H1 (cell line): ENCODE measurements around the gene KIFC1.

ENCODE experiments used
- BCL11A ChIP-seq, 2 experiments: IDR thresholded peaks; one replicate each; pipeline ENCODE4 v1.6.1; 2011; ENCODE audit warnings: low read depth in 2 of 2, low read length in 2 of 2, mild to moderate bottlenecking in 2 of 2
- CEBPB ChIP-seq: IDR thresholded peaks from 2 replicates; pipeline ENCODE4 v1.6.1; 2012; ENCODE audit warnings: low read depth, low read length
- CTCF ChIP-seq, 3 experiments: IDR thresholded peaks; 1 replicate in 2 of 3; 2 replicates in 1 of 3; pipeline versions ENCODE4 v1.5.1 to v1.6.1; 2011; ENCODE audit warnings: low read length in 3 of 3, mild to moderate bottlenecking in 3 of 3, inconsistent platforms in 2 of 3, low read depth in 1 of 3, moderate library complexity in 1 of 3; ENCODE audit not compliant: insufficient read depth in 1 of 3; ENCODE audit errors: control extremely low read depth in 1 of 3
- E2F6 ChIP-seq: IDR thresholded peaks from 2 replicates; pipeline ENCODE4 v1.6.1; 2012; ENCODE audit warnings: inconsistent platforms
- POLR2AphosphoS5 ChIP-seq: IDR thresholded peaks from 2 replicates; pipeline ENCODE4 v1.6.1; 2011; ENCODE audit warnings: low read depth, low read length
- RBBP5 ChIP-seq: IDR thresholded peaks from 2 replicates; pipeline ENCODE4 v1.7.1; 2012; ENCODE audit warnings: low read depth, mild to moderate bottlenecking, inconsistent platforms, low read length, moderate library complexity, borderline replicate concordance
- RNF2 ChIP-seq: fragments of 200-900, 300-1000 bp; sonication (generic); IDR thresholded peaks from 2 replicates; pipeline ENCODE4 v1.7.1; 2016; ENCODE audit warnings: borderline replicate concordance, low read depth, mild to moderate bottlenecking, antibody characterized with exemption, low read length; ENCODE audit not compliant: poor library complexity, severe bottlenecking; ENCODE audit errors: missing control alignments
- SAP30 ChIP-seq: fragments of 300-600 bp; sonication (generic); IDR thresholded peaks from 2 replicates; pipeline ENCODE4 v1.7.1; 2012; ENCODE audit warnings: low read length, moderate library complexity, mild to moderate bottlenecking, inconsistent platforms; ENCODE audit not compliant: insufficient read depth, insufficient replicate concordance

GRCh38 chr6:33442283-33442682 is 50.7 kb downstream of the KIFC1 start:
- no peak; the same call in 1 of the 2 replicates for TF ChIP-seq POLR2AphosphoS5
- no peak for TF ChIP-seq CTCF (IDR thresholded peaks at IDR 0.05; ENCODE audit: control extremely low read depth in 1 of 3, insufficient read depth in 1 of 3, low read depth in 1 of 3, low read length in 3 of 3)
- no peak for TF ChIP-seq BCL11A (IDR thresholded peaks at IDR 0.05; ENCODE audit: low read depth in 2 of 2, low read length in 2 of 2)
- no peak for TF ChIP-seq CEBPB
- TF ChIP-seq RNF2 = no peak
- no peak for TF ChIP-seq E2F6
- no peak for TF ChIP-seq RBBP5
- no peak for TF ChIP-seq SAP30
